SK-N-MC (cell line): ENCODE measurements around the gene CNGB1.
A peak's percentile ranks its signal among the peaks of the same experiment; 100 is the strongest.

ENCODE experiments used
- DNase-seq: peaks from one replicate; pipeline ENCODE4 v3.0.0-alpha.2; 2011; ENCODE audit warnings: low read depth, low spot score
- H3K27ac ChIP-seq: fragments of 200-600 bp; sonication (generic); 2 replicates; pipeline ENCODE4 v1.5.1; 2016; ENCODE audit warnings: mixed run types
- H3K36me3 ChIP-seq: fragments of 200-600 bp; sonication (generic); 2 replicates; pipeline ENCODE4 v1.6.1; 2017; ENCODE audit warnings: antibody characterized with exemption, low read length, mixed read lengths; ENCODE audit not compliant: insufficient read depth
- H3K4me3 ChIP-seq: fragments of 200-600 bp; sonication (generic); 2 replicates; pipeline ENCODE4 v1.5.1; 2016
- H3K9ac ChIP-seq: fragments of 200-600 bp; sonication (generic); 2 replicates; pipeline ENCODE4 v1.8.0; 2017; ENCODE audit warnings: mixed run types, mixed read lengths; ENCODE audit not compliant: insufficient read length
- H3K9me3 ChIP-seq: fragments of 200-600 bp; sonication (generic); 2 replicates; pipeline ENCODE4 v1.6.1; 2017; ENCODE audit warnings: low read depth, mild to moderate bottlenecking, antibody characterized with exemption, low read length, moderate library complexity, mixed read lengths
- EZH2 ChIP-seq: fragments of 200-600 bp; sonication (generic); IDR thresholded peaks from one replicate; pipeline ENCODE4 v1.6.1; 2017; ENCODE audit warnings: antibody characterized with exemption
- FOXP2 ChIP-seq: optimal IDR thresholded peaks from 2 replicates; pipeline ENCODE3; 2011; ENCODE audit warnings: mild to moderate bottlenecking, moderate library complexity; ENCODE audit not compliant: insufficient read depth; ENCODE audit errors: extremely low read length, control extremely low read depth
- POLR2AphosphoS5 ChIP-seq: IDR thresholded peaks from 2 replicates; pipeline ENCODE4 v1.6.1; 2012; ENCODE audit warnings: mild to moderate bottlenecking, low read depth, low read length, borderline replicate concordance

The CNGB1 gene

GRCh38 chr16:57999366-57999970 is 28.5 kb upstream of the CNGB1 start:
- no peaks in the 10 kb centered on the region for H3K36me3 ChIP-seq
- H3K9ac ChIP-seq = peak overlapping the region; percentile 55
- H3K9me3 ChIP-seq = no peaks in the 10 kb centered on the region
- H3K4me3 ChIP-seq = peak overlapping the region; percentile 82
- H3K27ac ChIP-seq = no peak overlapping the region
- DNase-seq = no peak
- TF ChIP-seq POLR2AphosphoS5 (no peak), EZH2 (no peak)

- no peak overlapping the region for H3K9ac ChIP-seq
- H3K36me3 ChIP-seq = no peaks in the 10 kb centered on the region
- no peak overlapping the region for H3K27ac ChIP-seq
- TF ChIP-seq FOXP2 = no peak
- TF ChIP-seq EZH2 = no peak
- TF ChIP-seq POLR2AphosphoS5 = no peak
- no peaks in the 10 kb centered on the region for H3K9me3 ChIP-seq
- peak overlapping the region; percentile 82; the same call in 1 of the 2 replicates for H3K4me3 ChIP-seq
- DNase-seq = no peak
Measured at GRCh38 chr16:57998992-57999365, 28.1 kb upstream of the CNGB1 start.

GRCh38 chr16:57998486-57998885 is 27.6 kb upstream of the CNGB1 start:
- Histone ChIP-seq H3K9ac (no peak overlapping the region), H3K9me3 (no peaks in the 10 kb centered on the region), H3K27ac (no peak overlapping the region), H3K36me3 (no peaks in the 10 kb centered on the region), H3K4me3 (no peak overlapping the region)
- no peak for DNase-seq
- TF ChIP-seq EZH2 = no peak
- TF ChIP-seq FOXP2 = no peak
- TF ChIP-seq POLR2AphosphoS5 = no peak

GRCh38 chr16:57997528-57998265 is 26.8 kb upstream of the CNGB1 start:
- H3K27ac ChIP-seq = no peak overlapping the region
- H3K9me3 ChIP-seq = no peaks in the 10 kb centered on the region
- DNase-seq = no peak
- no peak for TF ChIP-seq POLR2AphosphoS5
- TF ChIP-seq FOXP2 = no peak
- TF ChIP-seq EZH2 = no peak
- no peaks in the 10 kb centered on the region for H3K36me3 ChIP-seq
- no peak overlapping the region for H3K4me3 ChIP-seq
- no peak overlapping the region for H3K9ac ChIP-seq

- H3K4me3 ChIP-seq = no peak overlapping the region
- H3K9ac ChIP-seq = no peak overlapping the region
- no peak for TF ChIP-seq FOXP2
- TF ChIP-seq POLR2AphosphoS5 = no peak
- no peak for TF ChIP-seq EZH2
Measured at GRCh38 chr16:57997176-57997527, 26.2 kb upstream of the CNGB1 start.

GRCh38 chr16:57996406-57997175 is 25.7 kb upstream of the CNGB1 start:
- TF ChIP-seq FOXP2 = no peak
- TF ChIP-seq EZH2 = no peak
- no peak for TF ChIP-seq POLR2AphosphoS5
- no peak overlapping the region for H3K27ac ChIP-seq
- no peak overlapping the region for H3K4me3 ChIP-seq
- no peak overlapping the region for H3K9ac ChIP-seq
- DNase-seq = no peak
- no peaks in the 10 kb centered on the region for H3K9me3 ChIP-seq
- no peaks in the 10 kb centered on the region for H3K36me3 ChIP-seq

More at GRCh38 chr16:57997176-57997527, 26.2 kb upstream of the CNGB1 start:
- no peaks in the 10 kb centered on the region for H3K9me3 ChIP-seq
- no peak overlapping the region for H3K27ac ChIP-seq
- DNase-seq = no peak
- H3K36me3 ChIP-seq = no peaks in the 10 kb centered on the region

- no peak overlapping the region for H3K9ac ChIP-seq
- no peak overlapping the region for H3K27ac ChIP-seq
- H3K9me3 ChIP-seq = no peaks in the 10 kb centered on the region
- no peak for DNase-seq
- H3K36me3 ChIP-seq = no peaks in the 10 kb centered on the region
- TF ChIP-seq EZH2 = no peak
- TF ChIP-seq POLR2AphosphoS5 = no peak
- TF ChIP-seq FOXP2 = no peak
- no peak overlapping the region for H3K4me3 ChIP-seq
Measured at GRCh38 chr16:57995721-57996405, 24.9 kb upstream of the CNGB1 start.

- Histone ChIP-seq H3K9me3 (no peaks in the 10 kb centered on the region), H3K27ac (no peak overlapping the region), H3K36me3 (no peaks in the 10 kb centered on the region), H3K9ac (no peak overlapping the region), H3K4me3 (no peak overlapping the region)
- no peak for TF ChIP-seq FOXP2
- TF ChIP-seq POLR2AphosphoS5 = no peak
- TF ChIP-seq EZH2 = no peak
- no peak for DNase-seq
Measured at GRCh38 chr16:57994778-57995177, 23.9 kb upstream of the CNGB1 start.
